ENCODE results near the gene RHOG. TPM values are rescaled to one million over a fixed set of nuclear protein-coding genes. Genes with fewer than 3 reads are reported as not detected.

Gene RHOG
- 5.5 and 7.3 TPM in 2 replicates for total RNA-seq

DNA sequence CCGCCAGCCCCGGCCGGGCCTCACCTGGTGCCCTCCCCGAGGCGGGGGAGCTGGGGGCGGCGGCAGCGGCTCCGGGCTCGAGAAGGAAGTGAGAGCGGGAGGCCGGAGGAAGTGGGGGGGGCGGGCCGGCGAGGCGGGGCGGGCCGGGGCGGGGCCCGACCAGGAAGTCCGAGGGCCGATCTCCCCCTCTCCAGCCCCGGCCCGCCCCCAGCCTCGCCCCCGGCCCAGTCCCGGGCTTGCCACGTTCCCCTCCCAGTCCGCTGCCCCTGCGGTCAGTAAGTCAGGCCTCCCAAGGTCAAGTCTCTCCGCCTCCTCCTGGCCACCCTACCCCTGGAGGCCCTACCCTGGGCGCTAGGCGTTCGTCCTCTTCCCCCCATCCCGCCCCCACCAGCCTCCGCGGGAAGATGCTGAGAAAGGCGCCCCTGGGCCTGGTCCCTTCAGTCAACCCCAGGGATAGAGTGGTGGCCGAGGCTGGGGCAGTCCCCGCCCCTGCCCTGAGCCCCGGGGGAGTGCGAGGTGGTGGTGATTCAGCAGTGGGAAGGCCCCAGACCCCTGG is at the start of gene RHOG:
TSS of gene RHOG (minus strand) at position 90 of the 556 bp plus-strand sequence. CDS start 12,821 bp downstream, outside the sequence.
- Histone ChIP-seq H3K4me3 (ENCODE audit: low read depth, low read length) (peak within 1 kb of the TSS; percentile 67), H3K36me3 (ENCODE audit: control insufficient read depth, insufficient read depth, low read length) (no peaks in the 10 kb centered on the region), H3K27me3 (ENCODE audit: control insufficient read depth, insufficient read depth, low read length) (no peaks in the 10 kb centered on the region)
- FAIRE-seq (no peak), DNase-seq (ENCODE audit: low read depth) (peak; percentile 68)
- TF ChIP-seq, protein P1, sequence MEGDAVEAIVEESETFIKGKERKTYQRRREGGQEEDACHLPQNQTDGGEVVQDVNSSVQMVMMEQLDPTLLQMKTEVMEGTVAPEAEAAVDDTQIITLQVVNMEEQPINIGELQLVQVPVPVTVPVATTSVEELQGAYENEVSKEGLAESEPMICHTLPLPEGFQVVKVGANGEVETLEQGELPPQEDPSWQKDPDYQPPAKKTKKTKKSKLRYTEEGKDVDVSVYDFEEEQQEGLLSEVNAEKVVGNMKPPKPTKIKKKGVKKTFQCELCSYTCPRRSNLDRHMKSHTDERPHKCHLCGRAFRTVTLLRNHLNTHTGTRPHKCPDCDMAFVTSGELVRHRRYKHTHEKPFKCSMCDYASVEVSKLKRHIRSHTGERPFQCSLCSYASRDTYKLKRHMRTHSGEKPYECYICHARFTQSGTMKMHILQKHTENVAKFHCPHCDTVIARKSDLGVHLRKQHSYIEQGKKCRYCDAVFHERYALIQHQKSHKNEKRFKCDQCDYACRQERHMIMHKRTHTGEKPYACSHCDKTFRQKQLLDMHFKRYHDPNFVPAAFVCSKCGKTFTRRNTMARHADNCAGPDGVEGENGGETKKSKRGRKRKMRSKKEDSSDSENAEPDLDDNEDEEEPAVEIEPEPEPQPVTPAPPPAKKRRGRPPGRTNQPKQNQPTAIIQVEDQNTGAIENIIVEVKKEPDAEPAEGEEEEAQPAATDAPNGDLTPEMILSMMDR (IDR thresholded peaks at IDR 0.05; ENCODE audit: insufficient read depth, low read length, severe bottlenecking) = no peak

DNA sequence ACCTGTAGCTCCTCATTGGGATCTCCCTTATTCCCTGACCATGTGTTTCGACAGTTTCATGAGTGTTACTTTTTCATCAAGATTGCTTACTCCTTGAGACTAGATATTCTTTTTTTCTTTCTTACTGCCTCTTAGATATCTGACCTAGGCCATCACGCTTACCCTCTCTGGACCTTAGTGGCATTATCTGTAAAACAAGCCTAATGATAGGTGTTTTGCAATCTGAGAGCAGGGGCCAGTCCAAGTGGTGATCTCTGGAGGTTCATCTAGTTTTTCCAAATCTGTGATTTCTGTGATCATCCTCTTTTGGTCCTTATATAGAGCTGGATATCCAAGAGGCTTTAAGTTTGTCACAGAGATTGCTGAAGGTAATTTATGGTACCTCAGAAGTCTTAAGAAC is 49.3 kb upstream of the RHOG start:
- DNase-seq (ENCODE audit: low read depth) (no peak), FAIRE-seq (no peak)
- H3K36me3 ChIP-seq (ENCODE audit: control insufficient read depth, insufficient read depth, low read length) = no peaks in the 10 kb centered on the region
- H3K4me3 ChIP-seq (ENCODE audit: low read depth, low read length) = no peak overlapping the region
- TF ChIP-seq, protein P1 (IDR thresholded peaks at IDR 0.05; ENCODE audit: insufficient read depth, low read length, severe bottlenecking) = no peak
- H3K27me3 ChIP-seq (ENCODE audit: control insufficient read depth, insufficient read depth, low read length) = no peaks in the 10 kb centered on the region

GRCh38 chr11:3888876-3889275 is 48.1 kb upstream of the RHOG start:
- Histone ChIP-seq H3K27me3 (ENCODE audit: control insufficient read depth, insufficient read depth, low read length) (no peaks in the 10 kb centered on the region), H3K36me3 (ENCODE audit: control insufficient read depth, insufficient read depth, low read length) (no peaks in the 10 kb centered on the region), H3K4me3 (ENCODE audit: low read depth, low read length) (no peak overlapping the region)
- no peak for FAIRE-seq
- TF ChIP-seq, protein P1 (IDR thresholded peaks at IDR 0.05; ENCODE audit: insufficient read depth, low read length, severe bottlenecking) = no peak
- DNase-seq (ENCODE audit: low read depth) = no peak

- TF ChIP-seq, protein P1 (IDR thresholded peaks at IDR 0.05; ENCODE audit: insufficient read depth, low read length, severe bottlenecking) = no peak
- Histone ChIP-seq H3K4me3 (ENCODE audit: low read depth, low read length) (no peak overlapping the region), H3K36me3 (ENCODE audit: control insufficient read depth, insufficient read depth, low read length) (no peaks in the 10 kb centered on the region), H3K27me3 (ENCODE audit: control insufficient read depth, insufficient read depth, low read length) (no peaks in the 10 kb centered on the region)
- FAIRE-seq = no peak
- no peak for DNase-seq (ENCODE audit: low read depth)
Observed at GRCh38 chr11:3886985-3887384, 46.2 kb upstream of the RHOG start.

DNA sequence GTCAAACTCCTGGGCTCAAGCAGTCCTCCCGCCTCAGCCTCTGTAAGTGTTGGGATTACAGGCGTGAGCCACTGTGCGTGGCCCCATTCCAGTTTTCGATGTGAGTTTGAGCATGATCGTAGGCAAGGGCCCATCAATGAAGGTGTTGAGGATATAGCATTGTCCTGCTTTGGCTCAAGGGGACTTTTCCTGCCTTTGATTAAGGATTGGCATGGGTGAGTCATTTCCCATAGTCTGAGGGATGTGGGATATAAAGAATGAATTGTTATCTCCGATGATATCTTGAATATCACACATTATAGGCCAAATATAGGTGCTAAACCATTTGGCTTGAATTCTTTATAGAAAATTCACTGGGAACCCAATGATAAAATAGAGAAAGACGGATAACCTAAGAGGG is 45.1 kb upstream of the RHOG start:
- H3K36me3 ChIP-seq (ENCODE audit: control insufficient read depth, insufficient read depth, low read length) = no peaks in the 10 kb centered on the region
- DNase-seq (ENCODE audit: low read depth) = peak; percentile 34
- TF ChIP-seq, protein P1 (IDR thresholded peaks at IDR 0.05; ENCODE audit: insufficient read depth, low read length, severe bottlenecking) = no peak
- no peaks in the 10 kb centered on the region for H3K27me3 ChIP-seq (ENCODE audit: control insufficient read depth, insufficient read depth, low read length)
- H3K4me3 ChIP-seq (ENCODE audit: low read depth, low read length) = no peak overlapping the region
- FAIRE-seq = no peak

DNA sequence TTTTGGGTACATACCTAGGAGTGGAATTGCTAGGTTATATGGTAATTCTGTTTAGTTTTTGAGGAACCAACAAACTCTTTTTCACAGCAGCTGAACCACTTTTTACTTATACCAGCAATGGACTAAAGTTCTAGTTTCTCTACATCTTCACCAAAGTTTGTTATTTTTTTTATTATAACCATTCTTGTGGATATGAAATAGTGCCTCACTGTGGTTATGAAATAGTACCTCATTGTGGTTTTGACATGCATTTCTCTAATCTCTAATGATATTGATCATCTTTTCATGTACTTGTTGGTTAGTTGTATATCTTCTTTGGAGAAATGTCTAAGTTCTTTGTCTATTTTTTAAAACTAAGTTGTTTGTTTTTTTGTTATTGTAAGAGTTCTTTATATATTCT is 41.9 kb upstream of the RHOG start:
- TF ChIP-seq, protein P1 (IDR thresholded peaks at IDR 0.05; ENCODE audit: insufficient read depth, low read length, severe bottlenecking) = no peak
- Histone ChIP-seq H3K36me3 (ENCODE audit: control insufficient read depth, insufficient read depth, low read length) (no peaks in the 10 kb centered on the region), H3K4me3 (ENCODE audit: low read depth, low read length) (no peak overlapping the region), H3K27me3 (ENCODE audit: control insufficient read depth, insufficient read depth, low read length) (no peaks in the 10 kb centered on the region)
- FAIRE-seq (no peak), DNase-seq (ENCODE audit: low read depth) (no peak)

Data from bronchial epithelial cell (primary cell).